Ramos (cell line): Measurements from ENCODE around the gene GP9.

Source experiments
- in situ Hi-C: fragments of 300-500 bp; cut with MboI; formaldehyde crosslinking; loops from one replicate; pipeline ENCODE4 v1.14.3; 2022; ENCODE audit warnings: low sequenced_read_pairs; ENCODE audit not compliant: unreplicated experiment

Gene GP9

DNA sequence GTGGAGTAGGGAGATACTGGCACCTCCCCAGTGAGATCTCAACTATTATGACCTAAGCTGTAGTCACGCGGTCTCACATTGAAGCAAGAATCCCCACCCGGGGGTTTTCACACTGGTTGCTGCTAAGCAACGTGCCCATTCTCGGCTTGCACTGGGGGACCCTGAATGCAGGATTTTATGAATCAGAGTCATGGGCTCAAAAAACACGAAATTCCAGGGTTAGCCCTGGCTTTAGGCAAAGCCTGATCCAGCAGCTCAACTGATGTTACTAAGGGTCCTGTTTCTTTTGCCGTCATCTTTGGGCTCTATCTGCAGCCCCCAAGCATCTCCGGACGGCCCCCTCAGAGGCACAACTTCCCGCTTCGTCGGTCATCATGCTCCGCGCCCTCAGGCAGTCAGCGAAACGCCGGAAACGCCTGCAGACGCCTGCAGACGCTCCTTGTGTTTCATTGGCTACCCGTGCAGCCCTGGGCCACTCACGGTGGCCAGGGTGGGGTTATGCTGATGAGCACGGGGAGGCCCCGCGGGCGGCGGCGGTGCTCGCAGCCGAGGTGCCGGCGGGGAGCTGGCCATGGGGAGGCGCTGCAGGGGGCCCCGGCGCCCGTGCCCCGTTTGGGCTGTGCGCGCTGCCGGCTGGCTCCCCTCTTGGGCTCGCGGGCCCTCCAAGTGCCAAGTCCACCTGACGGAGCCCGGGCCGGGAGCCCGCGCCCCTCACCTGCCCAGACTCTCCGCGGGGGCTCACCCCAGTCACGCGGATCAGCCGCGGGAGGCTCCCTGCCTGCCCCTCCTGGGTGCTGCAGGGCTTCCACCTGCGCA lies 33.6 kb upstream of the GP9 start:
- in situ Hi-C loops: no loop called here

- in situ Hi-C loops: no loop called here
These were observed 33.1 kb upstream of the GP9 start for GRCh38 chr3:129027544-129027880.

DNA sequence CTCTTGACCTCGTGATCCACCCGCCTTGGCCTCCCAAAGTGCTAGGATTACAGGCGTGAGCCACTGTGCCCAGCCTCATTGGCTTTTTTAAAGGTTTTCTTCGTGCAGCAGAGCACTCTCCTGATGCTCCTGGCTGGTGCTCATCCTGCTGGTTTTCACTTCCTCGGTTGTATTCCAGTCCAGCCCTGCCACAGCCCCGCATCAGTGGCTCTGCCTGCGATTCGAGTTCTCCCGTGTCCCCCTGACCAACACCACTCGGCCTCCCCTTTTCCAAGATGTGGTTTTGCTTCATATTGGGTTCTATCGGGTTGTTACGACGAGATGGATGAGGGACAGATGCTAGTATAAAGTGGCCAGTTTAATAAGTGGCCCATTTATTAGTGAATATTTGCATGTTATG lies 31.7 kb upstream of the GP9 start:
- in situ Hi-C loops: no loop called here

DNA sequence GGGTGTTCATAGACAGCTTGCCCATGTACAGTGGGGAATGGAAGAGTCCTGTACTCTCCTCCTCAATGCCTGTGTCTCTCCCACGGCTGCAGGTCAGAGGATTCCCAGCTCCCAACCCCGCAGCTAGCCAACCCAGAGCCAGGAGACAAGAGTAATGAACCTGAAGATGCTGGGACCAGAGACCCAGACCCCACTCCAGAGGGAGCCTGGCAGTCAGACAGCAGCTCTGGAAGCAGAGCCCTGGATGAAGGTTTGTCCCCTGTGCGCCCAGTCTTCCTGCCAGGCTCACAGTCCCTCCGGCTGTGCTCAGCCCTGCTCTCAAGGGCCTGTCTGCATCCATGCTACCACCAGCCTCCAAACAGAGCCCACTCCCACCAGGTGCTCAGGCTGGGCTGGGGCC lies 30.0 kb upstream of the GP9 start:
- in situ Hi-C loops: no loop called here

DNA sequence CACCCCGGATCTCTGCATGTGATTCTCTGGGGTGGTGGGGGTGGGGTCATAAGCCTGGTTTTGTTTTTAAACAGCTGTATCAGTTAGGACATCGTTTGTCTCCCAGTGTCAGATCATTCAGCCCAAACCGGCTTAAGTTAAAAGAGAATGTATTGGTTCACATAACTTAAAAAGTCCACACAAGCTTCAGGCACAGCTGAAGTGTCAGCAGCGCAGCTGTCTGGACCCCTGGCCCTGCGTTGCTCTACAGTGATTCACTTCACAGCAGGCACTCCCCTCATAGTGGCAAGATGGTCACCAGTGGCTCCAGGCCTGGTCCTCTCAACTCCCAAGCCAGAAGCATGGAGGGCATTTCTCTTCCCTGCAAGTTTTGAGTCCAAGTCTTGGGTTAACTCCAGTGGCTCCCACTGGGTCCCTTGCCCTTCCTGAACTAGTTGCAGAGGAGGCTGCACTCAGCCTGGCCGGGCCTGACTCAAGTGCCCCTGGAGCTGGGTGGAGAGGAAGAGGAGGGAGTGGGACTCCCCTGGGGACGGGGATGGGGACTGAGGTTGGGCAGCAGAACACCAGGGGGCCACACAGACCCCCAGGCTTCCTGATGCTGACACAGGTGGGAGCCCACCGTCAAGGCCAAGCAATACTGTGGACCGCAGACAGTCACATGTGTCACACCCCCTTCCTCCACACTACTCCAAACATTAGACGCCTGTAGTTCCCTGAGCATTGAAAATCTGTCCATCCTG lies 28.9 kb upstream of the GP9 start:
- in situ Hi-C loops: no loop called here

DNA sequence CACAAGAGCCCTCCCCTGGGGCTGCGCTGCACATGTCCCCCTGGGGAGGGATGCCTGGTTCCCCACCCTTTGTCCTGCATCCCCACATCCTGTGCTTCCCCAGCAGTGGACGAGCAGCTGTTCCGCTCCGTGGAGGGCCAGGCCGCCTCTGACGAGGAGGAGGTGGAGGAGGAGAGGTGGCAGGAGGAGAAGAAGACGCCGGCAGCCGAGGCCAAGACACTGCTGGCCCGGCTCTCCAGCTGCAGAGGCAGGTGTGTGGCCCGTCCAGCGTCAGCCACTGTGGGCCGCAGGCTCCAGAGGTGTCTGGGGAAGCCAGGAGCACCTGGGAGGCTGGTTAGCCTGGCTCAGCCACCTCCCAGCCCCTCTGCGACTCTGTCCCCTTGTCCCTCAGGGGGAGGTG lies 27.9 kb upstream of the GP9 start:
- in situ Hi-C loops: no loop called here

- in situ Hi-C loops: no loop called here
These were observed 27.4 kb upstream of the GP9 start for GRCh38 chr3:129033151-129033550.

GRCh38 chr3:129033633-129034321 lies 26.8 kb upstream of the GP9 start:
- in situ Hi-C loops: no loop called here

DNA sequence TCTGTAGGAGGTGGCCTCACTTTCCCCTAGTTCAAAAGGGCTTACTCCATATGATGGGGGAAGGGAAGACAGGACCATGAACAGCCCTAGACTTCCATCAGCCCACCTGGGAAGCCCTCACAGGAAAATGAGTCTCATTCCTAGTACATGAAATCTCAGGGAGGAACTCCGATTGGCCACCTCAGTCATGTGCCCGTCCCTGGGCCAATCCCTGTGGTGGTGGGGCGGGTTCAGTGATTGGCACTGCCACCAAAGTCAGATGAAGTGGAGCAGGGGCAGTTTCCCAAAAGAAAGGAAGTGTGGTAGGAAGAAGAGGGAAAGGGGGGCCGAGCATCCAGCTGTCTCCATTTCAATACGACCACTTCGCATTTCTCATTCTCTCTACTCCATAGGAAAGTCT lies 25.9 kb upstream of the GP9 start:
- in situ Hi-C loops: no loop called here

- in situ Hi-C loops: no loop called here
These were observed 25.0 kb upstream of the GP9 start for GRCh38 chr3:129035360-129036221.

GRCh38 chr3:129036222-129037092 lies 24.1 kb upstream of the GP9 start:
- in situ Hi-C loops: no loop called here

GRCh38 chr3:129037093-129037419 lies 23.5 kb upstream of the GP9 start:
- in situ Hi-C loops: no loop called here

- in situ Hi-C loops: no loop called here
These were observed 22.3 kb upstream of the GP9 start for GRCh38 chr3:129038121-129038855.

DNA sequence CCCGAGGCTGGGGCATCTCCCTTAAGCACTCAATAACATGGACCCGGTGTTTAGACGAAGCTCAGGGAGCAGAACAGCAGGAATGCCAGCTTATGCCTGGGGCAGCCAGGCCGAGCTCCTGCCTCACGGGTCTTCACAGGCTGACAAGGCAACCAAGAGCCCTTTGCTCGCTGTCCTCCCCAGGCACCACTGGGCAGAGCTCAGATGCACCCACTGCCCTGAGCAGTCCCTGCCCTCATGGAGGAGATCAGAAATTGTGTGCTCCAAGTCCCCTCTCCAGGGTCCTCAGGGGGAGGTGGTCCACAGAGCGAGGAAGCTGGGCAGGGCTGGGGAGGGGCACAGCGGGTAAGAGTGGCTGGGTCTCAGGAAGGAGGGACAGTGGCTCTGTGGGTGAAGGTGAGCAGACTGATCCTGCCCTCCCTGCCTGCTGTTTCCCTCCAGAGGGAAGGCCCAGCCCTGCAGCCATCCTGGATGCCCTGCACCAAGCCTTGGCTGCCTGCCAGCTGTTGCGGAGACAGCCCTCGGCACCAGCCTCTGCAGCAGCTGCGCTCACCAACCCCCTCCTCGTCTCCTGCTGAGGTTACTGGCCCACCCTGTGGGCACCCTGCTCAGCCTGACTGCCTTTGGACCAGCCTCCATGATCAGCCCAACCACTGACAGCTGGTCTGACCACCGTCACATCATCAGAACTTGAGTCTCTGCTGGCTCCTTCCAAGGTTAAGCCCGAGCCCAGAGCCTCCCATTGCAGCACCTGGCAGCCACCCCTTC lies 21.1 kb upstream of the GP9 start:
- in situ Hi-C loops: no loop called here

DNA sequence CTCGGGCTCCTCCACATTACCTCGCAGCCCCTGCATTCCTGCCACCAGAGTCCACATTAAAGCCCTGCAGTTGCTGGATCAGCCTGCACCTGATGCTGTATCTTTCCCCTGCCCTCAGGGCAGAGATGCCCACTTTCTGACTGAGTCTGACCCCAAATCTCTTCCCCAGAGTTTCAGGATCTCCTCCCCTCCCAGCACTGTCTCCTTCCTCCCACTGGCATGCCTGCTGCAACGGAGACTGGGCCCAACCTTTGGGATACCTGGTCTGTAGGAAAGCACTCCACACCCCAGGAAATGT lies 20.6 kb upstream of the GP9 start:
- in situ Hi-C loops: no loop called here

GRCh38 chr3:129040579-129041300 lies 19.8 kb upstream of the GP9 start:
- in situ Hi-C loops: no loop called here

DNA sequence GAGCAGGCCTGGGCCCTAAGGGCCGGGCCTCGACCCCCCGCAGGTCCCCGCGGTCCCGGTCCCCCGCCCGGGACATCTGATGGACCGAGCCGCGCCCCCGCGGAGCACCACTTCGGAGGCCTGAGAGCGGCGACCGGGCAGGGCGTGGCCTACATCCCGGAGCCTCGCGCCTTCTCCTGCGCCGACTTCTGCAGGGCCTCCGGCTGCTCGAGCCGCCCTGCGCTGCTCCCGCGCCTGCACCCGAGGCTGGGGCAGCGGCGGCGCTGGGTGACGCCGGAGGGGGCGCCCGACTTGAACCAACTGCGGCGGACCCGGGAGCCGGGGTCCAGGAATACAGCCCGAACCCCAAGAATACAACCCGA lies 14.9 kb upstream of the GP9 start:
- in situ Hi-C loops: no loop called here
